Measurements from ENCODE around the gene NRXN3. TPM values are rescaled to one million over a fixed set of nuclear protein-coding genes. Genes with fewer than 3 reads are reported as not detected.

The NRXN3 gene
- total RNA-seq, 1 experiment from 2014 or later: 1.1 TPM

- H3K27ac ChIP-seq (ENCODE audit: low read length): no peak overlapping the region
- ChIA-PET POLR2A (ENCODE audit: unreplicated experiment) (no interaction called here), CTCF (no interaction called here)
- H3K27me3 ChIP-seq (ENCODE audit: low read length): no peaks in the 10 kb centered on the region
- H3K79me2 ChIP-seq (ENCODE audit: low read length): no peaks in the 10 kb centered on the region
- H3F3A ChIP-seq (ENCODE audit: low read length, unreplicated experiment): no peaks in the 10 kb centered on the region
- no TSS peak for BruUV-seq (replicated peaks)
- DNase-seq (no peak), ATAC-seq (no peak)
- intact Hi-C loops (cut with micrococcal nuclease): no loop called here
- no peaks in the 10 kb centered on the region for H4K20me1 ChIP-seq (ENCODE audit: low read length)
- no peak overlapping the region for H3K4me2 ChIP-seq (ENCODE audit: low read length)
- no peak overlapping the region for H2AFZ ChIP-seq (ENCODE audit: low read length)
- peaks cover 3% of the 10 kb centered on the region; the same call in 1 of the 2 replicates for H3K4me1 ChIP-seq (ENCODE audit: insufficient read depth, low read length)
- H3K9me2 ChIP-seq (replicated peaks; ENCODE audit: low read length): no peaks in the 10 kb centered on the region
- H3K9me3 ChIP-seq (ENCODE audit: low read length): 0 out of 2 replicates have a peak, but pooled peaks cover 5% of the 10 kb centered on the region
- H3K9ac ChIP-seq (ENCODE audit: low read length): no peak overlapping the region
- no peak overlapping the region for H3K4me3 ChIP-seq (ENCODE audit: low read length)
- no peaks in the 10 kb centered on the region for H3K36me3 ChIP-seq (ENCODE audit: low read depth, low read length)
- no peak for TF ChIP-seq EZH2phosphoT487 (IDR thresholded peaks at IDR 0.05; ENCODE audit: borderline replicate concordance, low read length)
- TF ChIP-seq, protein P1, sequence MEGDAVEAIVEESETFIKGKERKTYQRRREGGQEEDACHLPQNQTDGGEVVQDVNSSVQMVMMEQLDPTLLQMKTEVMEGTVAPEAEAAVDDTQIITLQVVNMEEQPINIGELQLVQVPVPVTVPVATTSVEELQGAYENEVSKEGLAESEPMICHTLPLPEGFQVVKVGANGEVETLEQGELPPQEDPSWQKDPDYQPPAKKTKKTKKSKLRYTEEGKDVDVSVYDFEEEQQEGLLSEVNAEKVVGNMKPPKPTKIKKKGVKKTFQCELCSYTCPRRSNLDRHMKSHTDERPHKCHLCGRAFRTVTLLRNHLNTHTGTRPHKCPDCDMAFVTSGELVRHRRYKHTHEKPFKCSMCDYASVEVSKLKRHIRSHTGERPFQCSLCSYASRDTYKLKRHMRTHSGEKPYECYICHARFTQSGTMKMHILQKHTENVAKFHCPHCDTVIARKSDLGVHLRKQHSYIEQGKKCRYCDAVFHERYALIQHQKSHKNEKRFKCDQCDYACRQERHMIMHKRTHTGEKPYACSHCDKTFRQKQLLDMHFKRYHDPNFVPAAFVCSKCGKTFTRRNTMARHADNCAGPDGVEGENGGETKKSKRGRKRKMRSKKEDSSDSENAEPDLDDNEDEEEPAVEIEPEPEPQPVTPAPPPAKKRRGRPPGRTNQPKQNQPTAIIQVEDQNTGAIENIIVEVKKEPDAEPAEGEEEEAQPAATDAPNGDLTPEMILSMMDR (conservative IDR thresholded peaks at IDR 0.05; ENCODE audit: low read depth, low read length): no peak
- no peak for TF ChIP-seq EZH2 (IDR thresholded peaks at IDR 0.05; ENCODE audit: low read length, unreplicated experiment)
These were observed 1250.6 kb downstream of the NRXN3 start for GRCh38 chr14:79420725-79421124.

- intact Hi-C loops (cut with micrococcal nuclease): no loop called here
- Histone ChIP-seq H3K9me2 (replicated peaks; ENCODE audit: low read length) (no peaks in the 10 kb centered on the region), H3K36me3 (ENCODE audit: low read depth, low read length) (no peaks in the 10 kb centered on the region), H3K79me2 (ENCODE audit: low read length) (no peaks in the 10 kb centered on the region), H4K20me1 (ENCODE audit: low read length) (no peaks in the 10 kb centered on the region), H3K27me3 (ENCODE audit: low read length) (no peaks in the 10 kb centered on the region), H3K4me1 (ENCODE audit: insufficient read depth, low read length) (no peaks in the 10 kb centered on the region), H3F3A (ENCODE audit: low read length, unreplicated experiment) (no peaks in the 10 kb centered on the region), H3K4me2 (ENCODE audit: low read length) (no peak overlapping the region), H3K9ac (ENCODE audit: low read length) (no peak overlapping the region), H3K4me3 (ENCODE audit: low read length) (no peak overlapping the region), H3K27ac (ENCODE audit: low read length) (no peak overlapping the region), H2AFZ (ENCODE audit: low read length) (no peak overlapping the region), H3K9me3 (ENCODE audit: low read length) (0 out of 2 replicates have a peak, but pooled peaks cover under 1% of the 10 kb centered on the region)
- ATAC-seq (no peak), DNase-seq (no peak)
- POLR2A ChIA-PET (ENCODE audit: unreplicated experiment): no interaction called here
- CTCF ChIA-PET: no interaction called here
- no TSS peak for BruUV-seq (replicated peaks)
- TF ChIP-seq EZH2 (IDR thresholded peaks at IDR 0.05; ENCODE audit: low read length, unreplicated experiment) (no peak), EZH2phosphoT487 (IDR thresholded peaks at IDR 0.05; ENCODE audit: borderline replicate concordance, low read length) (no peak)
- TF ChIP-seq, protein P1 (conservative IDR thresholded peaks at IDR 0.05; ENCODE audit: low read depth, low read length): no peak
These were observed 1251.6 kb downstream of the NRXN3 start for GRCh38 chr14:79421811-79422210.

GRCh38 chr14:79424462-79424861 lies 1254.3 kb downstream of the NRXN3 start:
- Histone ChIP-seq H4K20me1 (ENCODE audit: low read length) (no peaks in the 10 kb centered on the region), H3K27me3 (ENCODE audit: low read length) (no peaks in the 10 kb centered on the region), H3K4me3 (ENCODE audit: low read length) (no peak overlapping the region), H2AFZ (ENCODE audit: low read length) (no peak overlapping the region), H3K36me3 (ENCODE audit: low read depth, low read length) (no peaks in the 10 kb centered on the region), H3K79me2 (ENCODE audit: low read length) (no peaks in the 10 kb centered on the region), H3K4me1 (ENCODE audit: insufficient read depth, low read length) (no peaks in the 10 kb centered on the region), H3K9me3 (ENCODE audit: low read length) (no peaks in the 10 kb centered on the region), H3K9me2 (replicated peaks; ENCODE audit: low read length) (no peaks in the 10 kb centered on the region), H3K27ac (ENCODE audit: low read length) (no peak overlapping the region), H3K4me2 (ENCODE audit: low read length) (no peak overlapping the region), H3K9ac (ENCODE audit: low read length) (no peak overlapping the region), H3F3A (ENCODE audit: low read length, unreplicated experiment) (no peaks in the 10 kb centered on the region)
- no TSS peak for BruUV-seq (replicated peaks)
- ChIA-PET CTCF (no interaction called here), POLR2A (ENCODE audit: unreplicated experiment) (no interaction called here)
- intact Hi-C loops (cut with micrococcal nuclease): no loop called here
- ATAC-seq: no peak
- DNase-seq: no peak
- no peak for TF ChIP-seq EZH2 (IDR thresholded peaks at IDR 0.05; ENCODE audit: low read length, unreplicated experiment)
